HCT116 (cell line): ENCODE results near the gene HAAO. TPM values are rescaled to one million over a fixed set of nuclear protein-coding genes. Genes with fewer than 3 reads are reported as not detected.

Experiments
- ATAC-seq: fragments of 200-7000 bp; cut with Tn5 transposase; 2 replicates; pipeline ENCODE4 v1.9.1; 2020; ENCODE audit warnings: mild to moderate bottlenecking, moderate library complexity
- BruUV-seq: library from RNA; stranded (reverse); fragments of 400-500 nt; replicated peaks from 2 replicates; lab custom pipeline; 2021; lab: Mats Ljungman, UMichigan
- CTCF ChIA-PET: fragments of 300-600 bp; sonication (Branson Sonifier 250); formaldehyde crosslinking; loops from one replicate; lab custom pipeline; 2021; ENCODE audit warnings: antibody characterized with exemption; lab: Charles Lee
- POLR2A ChIA-PET: fragments of 300-600, 350-600 bp; sonication (Branson Sonifier 250); formaldehyde crosslinking; loops from one replicate; lab custom pipeline; 2021; ENCODE audit warnings: antibody characterized with exemption; lab: Charles Lee
- RAD21 ChIA-PET, 2 experiments: fragments of 300-600 bp; sonication (Branson Sonifier 250); formaldehyde crosslinking; loops; one replicate each; lab custom pipeline; 2023; ENCODE audit warnings: low total read pairs in 2 of 2; ENCODE audit not compliant: uncharacterized antibody in 2 of 2, unreplicated experiment in 2 of 2, low non-redundant PET in 1 of 2; lab: Charles Lee
- DNase-seq: peaks from one replicate; pipeline ENCODE4 v3.0.0-alpha.2; 2010; ENCODE audit warnings: low read depth, low spot score
- H2AFZ ChIP-seq: fragments of 200-600 bp; shearing (Covaris generic), sonication (generic); 2 replicates; pipeline ENCODE4 v1.6.1; 2017; ENCODE audit warnings: low read depth, mixed run types, mixed read lengths, antibody characterized with exemption, low read length; ENCODE audit not compliant: poor library complexity, severe bottlenecking
- H3K27ac ChIP-seq: 2 replicates; pipeline ENCODE4 v1.5.1; 2012; ENCODE audit warnings: low read depth, low read length
- H3K27me3 ChIP-seq: fragments of 200-600 bp; sonication (generic); 2 replicates; pipeline ENCODE4 v1.6.1; 2016; ENCODE audit warnings: mixed run types, low read length, mixed read lengths; ENCODE audit not compliant: insufficient read depth
- H3K36me3 ChIP-seq, 2 experiments: fragments of 200-500 bp in 1 of 2; fragments of 200-600 bp in 1 of 2; sonication (Bioruptor generic) in 1 of 2; sonication (generic) in 1 of 2; 2 replicates each; pipeline versions ENCODE4 v1.5.1 to v1.6.1; 2014 to 2016; ENCODE audit warnings: low read length in 2 of 2, inconsistent platforms in 1 of 2, mixed read lengths in 1 of 2, mixed run types in 1 of 2; ENCODE audit not compliant: insufficient read depth in 2 of 2, control insufficient read depth in 1 of 2
- H3K4me1 ChIP-seq, 2 experiments: fragments of 200-600 bp in 1 of 2; sonication (generic) in 1 of 2; 2 replicates each; pipeline versions ENCODE4 v1.5.1 to v1.6.1; 2012 to 2017; ENCODE audit warnings: low read length in 2 of 2, inconsistent platforms in 1 of 2, mild to moderate bottlenecking in 1 of 2, mixed read lengths in 1 of 2, mixed run types in 1 of 2, moderate library complexity in 1 of 2; ENCODE audit not compliant: insufficient read depth in 2 of 2, control insufficient read depth in 1 of 2
- H3K4me2 ChIP-seq: fragments of 200-600 bp; sonication (generic); 2 replicates; pipeline ENCODE4 v1.6.1; 2017; ENCODE audit warnings: mixed run types, low read length, mixed read lengths
- H3K4me3 ChIP-seq, 2 experiments: fragments of 200-600 bp in 1 of 2; sonication (generic) in 1 of 2; replicated peaks in 1 of 2; 2 replicates each; pipeline ENCODE4 v1.5.1; 2011 to 2016; ENCODE audit warnings: low read length in 2 of 2, control low read depth in 1 of 2, low read depth in 1 of 2, mild to moderate bottlenecking in 1 of 2, mixed read lengths in 1 of 2, mixed run types in 1 of 2
- H3K79me2 ChIP-seq: fragments of 200-600 bp; sonication (generic); 2 replicates; pipeline ENCODE4 v1.6.1; 2017; ENCODE audit warnings: mild to moderate bottlenecking, mixed run types, low read length, moderate library complexity, mixed read lengths; ENCODE audit not compliant: insufficient read depth
- H3K9ac ChIP-seq: fragments of 200-600 bp; sonication (generic); 2 replicates; pipeline ENCODE4 v1.6.1; 2016; ENCODE audit warnings: low read length, mixed read lengths
- H3K9me2 ChIP-seq: fragments of 200-600 bp; sonication (generic), shearing (Covaris generic); 2 replicates; pipeline ENCODE4 v1.6.1; 2017; ENCODE audit warnings: mixed run types, mild to moderate bottlenecking, moderate library complexity; ENCODE audit not compliant: insufficient read depth
- H3K9me3 ChIP-seq, 2 experiments: fragments of 200-500 bp in 1 of 2; fragments of 200-600 bp in 1 of 2; sonication (Bioruptor generic) in 1 of 2; sonication (generic) in 1 of 2; 2 replicates each; pipeline ENCODE4 v1.6.1; 2014 to 2017; ENCODE audit warnings: low read length in 2 of 2, mixed read lengths in 2 of 2, inconsistent platforms in 1 of 2, low read depth in 1 of 2, mild to moderate bottlenecking in 1 of 2, mixed run types in 1 of 2, moderate library complexity in 1 of 2; ENCODE audit not compliant: control insufficient read depth in 1 of 2, insufficient read depth in 1 of 2
- H4K20me1 ChIP-seq: fragments of 200-600 bp; sonication (generic), shearing (Covaris generic); 2 replicates; pipeline ENCODE4 v1.6.1; 2017; ENCODE audit warnings: mixed run types, mild to moderate bottlenecking, moderate library complexity; ENCODE audit not compliant: insufficient read depth
- ATF3 ChIP-seq: IDR thresholded peaks from 2 replicates; pipeline ENCODE4 v1.6.1; 2012
- CBX3 ChIP-seq: IDR thresholded peaks from 2 replicates; pipeline ENCODE4 v1.6.1; 2012; ENCODE audit warnings: low read depth
- CTCF ChIP-seq, 3 experiments: fragments of 200-600 bp in 1 of 3; sonication (generic) in 1 of 3; IDR thresholded peaks in 2 of 3; conservative IDR thresholded peaks in 1 of 3; 2 replicates each; pipeline ENCODE4 v1.5.1; 2012 to 2017; ENCODE audit warnings: low read depth in 2 of 3, low read length in 2 of 3, antibody characterized with exemption in 1 of 3, borderline replicate concordance in 1 of 3, control low read depth in 1 of 3, mild to moderate bottlenecking in 1 of 3, mixed read lengths in 1 of 3, mixed run types in 1 of 3, moderate library complexity in 1 of 3; ENCODE audit not compliant: insufficient read depth in 1 of 3
- EZH2 ChIP-seq: fragments of 200-600 bp; sonication (generic); IDR thresholded peaks from 2 replicates; pipeline ENCODE4 v1.6.1; 2017; ENCODE audit warnings: antibody characterized with exemption, mixed run types
- EZH2phosphoT487 ChIP-seq: fragments of 200-600 bp; IDR thresholded peaks from 2 replicates; pipeline ENCODE4 v1.6.1; 2018; ENCODE audit warnings: antibody characterized with exemption, borderline replicate concordance
- FOSL1 ChIP-seq: IDR thresholded peaks from 2 replicates; pipeline ENCODE4 v1.6.1; 2012; ENCODE audit warnings: low read depth
- POLR2A ChIP-seq: IDR thresholded peaks from 2 replicates; pipeline ENCODE4 v1.7.0; 2011; ENCODE audit warnings: borderline replicate concordance; ENCODE audit not compliant: insufficient read depth, insufficient read length; ENCODE audit errors: extremely low read depth
- POLR2AphosphoS5 ChIP-seq: IDR thresholded peaks from 2 replicates; pipeline ENCODE4 v1.6.1; 2011; ENCODE audit warnings: mild to moderate bottlenecking, low read depth, low read length, moderate library complexity
- RAD21 ChIP-seq: IDR thresholded peaks from 2 replicates; pipeline ENCODE4 v1.6.1; 2012; ENCODE audit warnings: low read depth, mild to moderate bottlenecking
- SRF ChIP-seq: IDR thresholded peaks from 2 replicates; pipeline ENCODE4 v1.6.1; 2012; ENCODE audit warnings: low read depth
- TCF7L2 ChIP-seq: IDR thresholded peaks from 2 replicates; pipeline ENCODE4 v1.7.0; 2011; ENCODE audit warnings: borderline replicate concordance, inconsistent platforms; ENCODE audit not compliant: insufficient read depth, insufficient read length; ENCODE audit errors: extremely low read depth
- ZBTB33 ChIP-seq: IDR thresholded peaks from 2 replicates; pipeline ENCODE4 v1.6.1; 2011; ENCODE audit warnings: mild to moderate bottlenecking, low read length, moderate library complexity; ENCODE audit not compliant: insufficient replicate concordance; ENCODE audit errors: extremely low read depth
- ZFX ChIP-seq: fragments of 450-650 bp; IDR thresholded peaks from 2 replicates; pipeline ENCODE4 v1.6.1; 2017
- ZNF274 ChIP-seq: fragments of 200-500 bp; sonication (Bioruptor generic); IDR thresholded peaks from 2 replicates; pipeline ENCODE4 v1.6.1; 2014; ENCODE audit warnings: mild to moderate bottlenecking, low read depth, low read length, inconsistent platforms
- intact Hi-C: fragments of 100-400 bp; cut with micrococcal nuclease; formaldehyde crosslinking; loops from 2 replicates; pipeline ENCODE4 v1.10.0; 2022
- total RNA-seq: library from RNA; stranded (reverse); gene quantifications from one replicate; pipeline ENCODE4 v1.2.1, GENCODE V29; 2021; ENCODE audit not compliant: unreplicated experiment
- TF ChIP-seq, protein P1 (sequence below): IDR thresholded peaks from 2 replicates; pipeline ENCODE4 v1.6.1; 2012; ENCODE audit warnings: low read depth
- TF ChIP-seq, protein P2 (sequence below): IDR thresholded peaks from 2 replicates; pipeline ENCODE4 v1.6.1; 2012

The HAAO gene
- total RNA-seq, 1 experiment from 2014 or later = not detected

GRCh38 chr2:42789751-42790150 lies 2.6 kb downstream of the HAAO start:
- ChIA-PET CTCF (no interaction called here), POLR2A (no interaction called here), RAD21 (no interaction called here)
- no peaks in the 10 kb centered on the region for H4K20me1 ChIP-seq
- no peak for TF ChIP-seq TCF7L2
- TF ChIP-seq CBX3 = no peak
- no peak for TF ChIP-seq ATF3
- no peak for TF ChIP-seq EZH2phosphoT487
- TF ChIP-seq ZNF274 = no peak
- TF ChIP-seq EZH2 = no peak
- TF ChIP-seq RAD21 = no peak
- TF ChIP-seq CTCF (IDR thresholded peaks at IDR 0.05 in 2 of 3, conservative IDR thresholded peaks at IDR 0.05 in 1 of 3; ENCODE audit: borderline replicate concordance in 1 of 3, insufficient read depth in 1 of 3, low read depth in 2 of 3, low read length in 2 of 3) = no peak
- no peak for TF ChIP-seq POLR2A
- TF ChIP-seq, protein P1, sequence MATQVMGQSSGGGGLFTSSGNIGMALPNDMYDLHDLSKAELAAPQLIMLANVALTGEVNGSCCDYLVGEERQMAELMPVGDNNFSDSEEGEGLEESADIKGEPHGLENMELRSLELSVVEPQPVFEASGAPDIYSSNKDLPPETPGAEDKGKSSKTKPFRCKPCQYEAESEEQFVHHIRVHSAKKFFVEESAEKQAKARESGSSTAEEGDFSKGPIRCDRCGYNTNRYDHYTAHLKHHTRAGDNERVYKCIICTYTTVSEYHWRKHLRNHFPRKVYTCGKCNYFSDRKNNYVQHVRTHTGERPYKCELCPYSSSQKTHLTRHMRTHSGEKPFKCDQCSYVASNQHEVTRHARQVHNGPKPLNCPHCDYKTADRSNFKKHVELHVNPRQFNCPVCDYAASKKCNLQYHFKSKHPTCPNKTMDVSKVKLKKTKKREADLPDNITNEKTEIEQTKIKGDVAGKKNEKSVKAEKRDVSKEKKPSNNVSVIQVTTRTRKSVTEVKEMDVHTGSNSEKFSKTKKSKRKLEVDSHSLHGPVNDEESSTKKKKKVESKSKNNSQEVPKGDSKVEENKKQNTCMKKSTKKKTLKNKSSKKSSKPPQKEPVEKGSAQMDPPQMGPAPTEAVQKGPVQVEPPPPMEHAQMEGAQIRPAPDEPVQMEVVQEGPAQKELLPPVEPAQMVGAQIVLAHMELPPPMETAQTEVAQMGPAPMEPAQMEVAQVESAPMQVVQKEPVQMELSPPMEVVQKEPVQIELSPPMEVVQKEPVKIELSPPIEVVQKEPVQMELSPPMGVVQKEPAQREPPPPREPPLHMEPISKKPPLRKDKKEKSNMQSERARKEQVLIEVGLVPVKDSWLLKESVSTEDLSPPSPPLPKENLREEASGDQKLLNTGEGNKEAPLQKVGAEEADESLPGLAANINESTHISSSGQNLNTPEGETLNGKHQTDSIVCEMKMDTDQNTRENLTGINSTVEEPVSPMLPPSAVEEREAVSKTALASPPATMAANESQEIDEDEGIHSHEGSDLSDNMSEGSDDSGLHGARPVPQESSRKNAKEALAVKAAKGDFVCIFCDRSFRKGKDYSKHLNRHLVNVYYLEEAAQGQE = no peak
- no peak for TF ChIP-seq ZBTB33
- TF ChIP-seq SRF = no peak
- TF ChIP-seq ZFX = no peak
- TF ChIP-seq FOSL1 = no peak
- no peak for TF ChIP-seq POLR2AphosphoS5
- TF ChIP-seq, protein P2, sequence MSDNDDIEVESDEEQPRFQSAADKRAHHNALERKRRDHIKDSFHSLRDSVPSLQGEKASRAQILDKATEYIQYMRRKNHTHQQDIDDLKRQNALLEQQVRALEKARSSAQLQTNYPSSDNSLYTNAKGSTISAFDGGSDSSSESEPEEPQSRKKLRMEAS = no peak
- H2AFZ ChIP-seq = no peak overlapping the region
- no peak for ATAC-seq
- no peak overlapping the region for H3K27ac ChIP-seq
- H3K9ac ChIP-seq = no peak overlapping the region
- no peaks in the 10 kb centered on the region for H3K9me2 ChIP-seq
- no peaks in the 10 kb centered on the region for H3K27me3 ChIP-seq
- intact Hi-C loops = no loop called here
- no peaks in the 10 kb centered on the region for H3K4me1 ChIP-seq
- H3K79me2 ChIP-seq = no peaks in the 10 kb centered on the region
- no peak overlapping the region for H3K4me3 ChIP-seq
- no peak overlapping the region for H3K4me2 ChIP-seq
- BruUV-seq = no TSS peak
- H3K36me3 ChIP-seq = no peaks in the 10 kb centered on the region
- DNase-seq = no peak
- no peaks in the 10 kb centered on the region for H3K9me3 ChIP-seq
